Lower leg skin (tissue), 3 donors: ENCODE data around the gene KAZN.

Source experiments
- POLR2A ChIP-seq, 2 donors: fragments of 450-650 bp; IDR thresholded peaks; one replicate each; pipeline ENCODE4 v1.6.1; 2016 to 2017; ENCODE audit warnings: antibody characterized with exemption in 2 of 2, mild to moderate bottlenecking in 1 of 2, moderate library complexity in 1 of 2
- TF ChIP-seq, protein P1 (sequence below), 3 donors: fragments of 450-650 bp; IDR thresholded peaks; one replicate each; pipeline ENCODE4 v1.5.1; 2016; ENCODE audit warnings: antibody characterized with exemption in 3 of 3, mild to moderate bottlenecking in 3 of 3, moderate library complexity in 2 of 3

DNA sequence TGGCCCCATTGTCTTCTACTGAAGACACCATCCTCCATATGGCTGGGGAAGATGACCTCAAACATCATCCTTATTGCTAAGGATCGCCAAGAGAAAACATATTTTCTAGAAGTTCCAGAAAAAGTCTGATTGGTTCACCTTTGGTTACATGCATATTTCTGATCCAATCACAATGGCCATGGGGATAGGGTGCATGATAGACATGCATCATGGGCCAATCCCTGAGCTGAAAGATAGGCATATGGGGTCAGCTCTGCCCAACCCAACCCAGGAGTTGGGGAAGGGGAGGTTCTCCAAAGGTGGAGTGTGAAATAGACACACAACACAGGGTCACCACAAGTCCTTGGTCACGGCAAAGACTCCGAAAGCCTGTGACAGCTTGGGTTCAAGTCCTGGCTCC, 278.7 kb downstream of the KAZN start:
- no peak for TF ChIP-seq POLR2A (IDR thresholded peaks at IDR 0.05)
- TF ChIP-seq, protein P1, sequence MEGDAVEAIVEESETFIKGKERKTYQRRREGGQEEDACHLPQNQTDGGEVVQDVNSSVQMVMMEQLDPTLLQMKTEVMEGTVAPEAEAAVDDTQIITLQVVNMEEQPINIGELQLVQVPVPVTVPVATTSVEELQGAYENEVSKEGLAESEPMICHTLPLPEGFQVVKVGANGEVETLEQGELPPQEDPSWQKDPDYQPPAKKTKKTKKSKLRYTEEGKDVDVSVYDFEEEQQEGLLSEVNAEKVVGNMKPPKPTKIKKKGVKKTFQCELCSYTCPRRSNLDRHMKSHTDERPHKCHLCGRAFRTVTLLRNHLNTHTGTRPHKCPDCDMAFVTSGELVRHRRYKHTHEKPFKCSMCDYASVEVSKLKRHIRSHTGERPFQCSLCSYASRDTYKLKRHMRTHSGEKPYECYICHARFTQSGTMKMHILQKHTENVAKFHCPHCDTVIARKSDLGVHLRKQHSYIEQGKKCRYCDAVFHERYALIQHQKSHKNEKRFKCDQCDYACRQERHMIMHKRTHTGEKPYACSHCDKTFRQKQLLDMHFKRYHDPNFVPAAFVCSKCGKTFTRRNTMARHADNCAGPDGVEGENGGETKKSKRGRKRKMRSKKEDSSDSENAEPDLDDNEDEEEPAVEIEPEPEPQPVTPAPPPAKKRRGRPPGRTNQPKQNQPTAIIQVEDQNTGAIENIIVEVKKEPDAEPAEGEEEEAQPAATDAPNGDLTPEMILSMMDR (IDR thresholded peaks at IDR 0.05), result no peak
